AG08395 (cell line): ENCODE results near the gene GNA14.
A peak's percentile ranks its signal among the peaks of the same experiment; 100 is the strongest.
"Not testable (repeated sequence)": the region's sequence is repeated elsewhere in the genome, so short reads cannot be mapped to it uniquely, and the experiment has no call there.

Source experiments
- DNase-seq: peaks from one replicate; pipeline ENCODE4 v3.0.0; 2012; ENCODE audit warnings: mixed read lengths, low spot score

Gene GNA14

DNA sequence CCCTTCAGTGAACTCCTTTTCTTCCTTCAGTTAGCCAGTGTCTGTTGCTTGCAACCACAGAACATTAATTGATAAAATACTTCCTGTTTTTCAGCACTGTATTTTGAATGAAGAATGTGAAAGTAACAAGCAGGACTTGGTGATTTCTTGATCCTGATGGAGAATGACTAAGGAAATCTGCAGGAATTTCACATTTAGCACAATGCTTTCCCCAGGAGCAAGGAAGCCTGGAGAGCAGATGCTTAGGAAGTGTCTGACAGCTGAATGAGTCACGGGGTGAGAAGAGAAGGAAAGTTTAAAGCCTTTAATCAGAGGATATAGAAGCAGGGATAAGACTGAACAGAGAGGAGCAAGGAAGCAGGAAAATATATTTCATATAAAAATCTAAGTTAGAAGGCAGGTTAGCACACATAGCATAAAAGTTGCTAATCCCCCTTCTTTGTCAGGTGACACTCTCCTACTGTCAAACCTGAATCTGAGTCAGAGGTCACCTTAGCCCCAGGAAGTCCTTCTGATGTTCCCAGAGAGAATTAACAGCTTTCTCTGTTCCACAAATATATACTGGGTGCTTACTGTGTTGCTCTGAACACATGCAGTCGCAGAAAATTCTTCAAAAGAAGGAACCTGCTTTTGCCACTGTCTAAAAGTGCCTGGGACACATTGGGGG is 59.7 kb downstream of the GNA14 start:
- peak; percentile 88 for DNase-seq

GRCh38 chr9:77587851-77588250 is 60.3 kb downstream of the GNA14 start:
- DNase-seq = no peak

DNA sequence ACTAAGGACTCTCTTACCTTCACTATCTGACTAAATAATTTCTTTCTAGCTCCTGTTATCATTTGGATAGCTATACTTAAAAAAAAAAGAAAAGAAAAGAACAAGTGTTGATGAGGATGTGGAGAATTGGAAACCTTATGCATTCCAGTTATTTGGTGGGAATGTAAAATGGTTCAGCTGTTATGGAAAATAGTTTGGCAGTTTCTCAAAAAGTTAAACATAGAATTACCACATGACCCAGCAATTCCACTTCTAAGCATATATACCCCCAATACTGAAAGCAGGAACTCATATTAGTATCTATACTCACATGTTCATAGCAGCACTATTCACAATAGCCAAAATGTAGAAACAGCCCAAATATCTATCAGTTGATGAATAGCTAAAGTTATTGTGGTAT is 61.1 kb downstream of the GNA14 start:
- DNase-seq = no peak

DNA sequence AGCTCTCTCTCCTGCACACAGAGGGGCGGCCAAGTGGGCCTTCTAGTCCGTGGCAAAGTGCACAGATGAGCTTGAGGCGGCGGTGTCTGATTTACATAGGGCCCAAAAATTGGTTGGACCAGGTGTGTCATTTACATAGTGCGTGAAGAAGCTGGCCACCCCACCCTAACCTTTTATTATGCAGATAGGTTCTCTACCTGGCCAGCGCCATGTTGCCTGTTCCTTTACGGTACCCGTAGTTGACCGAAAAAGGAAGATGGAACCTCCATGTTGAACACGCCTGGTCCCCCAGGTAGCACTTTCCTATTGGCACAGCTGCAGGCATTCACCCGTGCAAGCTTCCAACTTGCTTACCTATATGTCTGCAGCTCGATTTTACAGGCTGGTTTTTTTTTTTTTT is 61.5 kb downstream of the GNA14 start:
- no peak for DNase-seq

- no peak for DNase-seq
These were observed 62.8 kb downstream of the GNA14 start for GRCh38 chr9:77585335-77585786.

DNA sequence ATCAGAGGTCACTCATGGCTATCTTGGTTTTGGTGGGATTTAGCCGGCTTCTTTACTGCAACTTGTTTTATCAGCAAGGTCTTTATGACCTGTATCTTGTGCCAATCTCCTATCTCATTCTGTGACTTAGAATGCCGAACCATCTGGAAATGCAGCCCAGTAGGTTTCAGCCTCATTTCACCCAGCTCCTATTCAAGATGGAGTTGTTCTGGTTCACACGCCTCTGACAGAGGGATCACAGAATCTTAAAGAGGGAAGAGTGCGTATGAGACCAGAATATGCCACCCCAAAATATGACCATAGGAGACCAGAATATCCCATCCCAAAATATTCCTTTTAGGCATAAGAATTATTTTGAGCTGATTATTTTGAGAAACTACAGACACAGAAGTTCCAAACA is 63.2 kb downstream of the GNA14 start:
- not testable (repeated sequence) for DNase-seq

GRCh38 chr9:77582961-77583576 is 65.1 kb downstream of the GNA14 start:
- no peak for DNase-seq

- DNase-seq = no peak
These were observed 65.6 kb downstream of the GNA14 start for GRCh38 chr9:77582525-77582924.

GRCh38 chr9:77575785-77576184 is 72.3 kb downstream of the GNA14 start:
- peak; percentile 18 for DNase-seq

DNA sequence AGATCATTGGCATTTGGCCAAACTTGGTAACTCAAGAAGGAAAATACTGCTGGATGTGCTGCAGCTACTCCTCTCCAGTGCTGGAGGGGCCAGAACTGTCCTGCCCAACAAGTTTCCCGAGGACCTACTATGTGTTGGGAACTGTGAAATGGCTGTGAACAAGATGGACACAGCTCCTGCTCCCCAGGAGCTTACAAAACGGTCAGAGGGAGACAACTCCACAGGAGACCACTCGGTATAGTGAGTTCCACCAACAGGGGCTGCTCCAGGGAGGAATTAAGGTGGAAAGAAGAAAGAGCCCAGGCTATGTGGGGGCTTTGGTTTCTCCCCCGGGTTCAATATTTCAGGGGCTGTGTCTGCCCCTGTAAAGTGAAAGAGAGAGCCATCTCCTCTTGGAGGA is 78.8 kb downstream of the GNA14 start:
- DNase-seq = no peak

DNA sequence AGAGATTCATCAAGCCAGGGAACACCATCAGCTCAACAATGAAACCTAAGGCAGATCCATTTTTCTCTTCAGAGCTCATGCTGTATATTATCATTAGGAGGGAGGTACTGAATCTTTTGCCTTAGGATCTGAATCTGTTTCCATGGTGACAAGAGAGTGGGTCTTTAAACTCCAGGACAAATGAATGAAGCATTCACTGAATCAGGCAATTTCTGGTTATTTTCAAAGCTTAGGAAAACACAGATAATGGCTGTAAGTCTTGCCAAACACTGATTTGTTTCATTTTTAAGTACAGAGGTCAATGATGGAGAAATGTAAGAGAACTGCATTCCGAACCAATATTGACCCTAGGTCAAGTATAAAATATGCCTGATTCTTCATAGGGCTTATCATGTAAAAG is 84.9 kb downstream of the GNA14 start:
- no peak for DNase-seq

- DNase-seq = no peak
These were observed 85.9 kb downstream of the GNA14 start for GRCh38 chr9:77562019-77562748.

DNA sequence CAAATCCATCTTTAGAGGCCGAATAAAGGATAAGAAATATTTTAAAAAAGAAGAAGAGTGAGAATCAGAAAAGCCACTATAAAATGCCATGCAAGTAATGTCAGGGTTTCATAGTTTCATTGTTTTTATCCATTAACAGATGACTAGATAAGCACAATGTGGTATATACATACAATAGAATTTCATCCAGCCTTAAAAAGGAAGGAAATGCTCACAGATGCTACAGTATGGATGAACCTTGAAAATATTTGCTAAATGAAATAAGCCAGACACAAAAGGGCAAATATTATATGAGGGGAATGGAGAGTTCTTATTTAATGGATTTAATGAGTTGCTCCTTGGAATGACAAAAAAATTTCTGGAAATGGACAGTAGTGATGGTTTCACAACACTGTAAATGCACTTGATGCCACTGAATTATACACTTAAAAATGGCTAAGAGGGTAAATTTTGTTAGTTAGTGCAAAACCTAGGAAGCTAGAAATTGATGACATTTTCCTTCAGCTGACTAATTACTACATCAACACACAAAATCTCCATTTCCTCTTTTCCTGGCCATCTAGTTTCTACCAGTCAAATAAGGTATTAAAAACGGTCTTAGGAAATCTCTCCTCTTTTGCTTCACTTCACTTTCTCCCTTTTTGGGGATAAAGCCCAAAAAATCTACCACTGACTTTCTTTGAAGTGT is 86.6 kb downstream of the GNA14 start:
- DNase-seq = no peak

DNA sequence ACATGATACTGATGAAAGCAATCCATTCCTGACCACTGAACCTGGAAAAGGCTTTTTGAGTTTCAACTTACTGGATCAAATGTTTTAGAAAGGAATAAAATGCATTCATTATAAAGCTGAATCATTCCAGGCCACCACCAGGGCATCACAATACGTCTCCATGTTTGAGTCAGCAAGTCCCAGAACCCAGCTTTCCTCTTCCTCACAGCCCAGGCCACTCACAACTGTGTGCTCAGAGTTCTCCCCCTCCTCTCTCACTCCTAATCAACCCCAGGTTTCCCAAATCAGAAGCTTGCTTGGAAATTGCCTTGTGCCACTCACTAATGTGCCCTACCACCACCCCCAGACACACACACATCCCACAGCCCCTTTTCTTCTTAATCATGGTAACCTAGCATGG is 91.7 kb downstream of the GNA14 start:
- peak; percentile 21 for DNase-seq

DNA sequence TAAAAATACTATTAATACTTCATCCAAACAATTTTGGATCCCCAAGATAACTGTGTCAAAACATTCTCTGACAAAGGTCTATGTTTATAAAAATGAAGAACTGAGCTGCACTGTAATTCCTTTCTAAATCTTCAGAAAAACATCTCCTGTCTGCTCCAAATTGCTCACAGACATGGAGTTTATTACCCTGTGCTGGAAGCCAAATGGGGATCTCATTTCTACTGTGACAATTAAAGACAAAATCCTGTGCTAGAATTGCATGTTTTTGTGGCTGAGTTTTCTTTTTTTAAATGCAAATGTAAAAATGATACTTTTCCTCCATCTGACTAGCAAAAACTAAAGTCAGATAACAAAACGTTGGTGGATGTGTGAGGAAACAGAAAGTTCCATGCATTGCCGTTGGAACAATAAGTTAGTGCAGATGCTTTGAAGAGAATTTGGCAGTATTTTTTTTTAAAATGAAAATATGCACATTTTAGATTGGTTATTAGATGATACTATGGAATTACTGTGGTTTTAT is 93.5 kb downstream of the GNA14 start:
- DNase-seq = no peak

- no peak for DNase-seq
These were observed 100.9 kb downstream of the GNA14 start for GRCh38 chr9:77547106-77547730.

DNA sequence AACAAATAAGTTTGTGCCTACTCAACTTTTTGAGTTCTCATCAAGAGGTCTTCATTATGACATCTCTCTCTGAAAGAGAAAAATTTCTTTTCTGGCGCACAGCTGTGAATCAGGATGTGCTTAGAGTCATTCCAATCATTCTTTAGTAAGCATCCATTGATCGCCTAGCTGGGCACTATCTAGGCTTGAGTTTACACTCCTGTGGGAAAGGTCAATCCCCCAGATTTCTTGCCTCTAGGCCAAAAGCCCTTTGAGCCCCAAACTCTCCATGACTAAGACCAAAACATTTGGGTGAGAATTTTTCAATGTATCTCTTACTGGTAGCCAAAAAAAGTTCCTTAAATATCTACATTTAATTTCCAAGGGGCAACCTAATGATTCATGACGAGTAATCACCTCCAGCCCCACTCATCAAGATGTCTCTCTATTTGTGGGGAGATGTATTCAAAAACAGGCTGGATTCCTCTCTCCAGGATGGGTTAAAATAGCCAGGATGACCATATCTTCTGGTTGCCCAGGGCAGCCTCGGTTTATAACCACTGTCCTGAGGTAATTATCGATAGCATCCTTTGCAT is 101.7 kb downstream of the GNA14 start:
- DNase-seq = no peak

- no peak for DNase-seq
These were observed 103.6 kb downstream of the GNA14 start for GRCh38 chr9:77544546-77544945.

- DNase-seq = no peak
These were observed 104.8 kb downstream of the GNA14 start for GRCh38 chr9:77543131-77543822.

DNA sequence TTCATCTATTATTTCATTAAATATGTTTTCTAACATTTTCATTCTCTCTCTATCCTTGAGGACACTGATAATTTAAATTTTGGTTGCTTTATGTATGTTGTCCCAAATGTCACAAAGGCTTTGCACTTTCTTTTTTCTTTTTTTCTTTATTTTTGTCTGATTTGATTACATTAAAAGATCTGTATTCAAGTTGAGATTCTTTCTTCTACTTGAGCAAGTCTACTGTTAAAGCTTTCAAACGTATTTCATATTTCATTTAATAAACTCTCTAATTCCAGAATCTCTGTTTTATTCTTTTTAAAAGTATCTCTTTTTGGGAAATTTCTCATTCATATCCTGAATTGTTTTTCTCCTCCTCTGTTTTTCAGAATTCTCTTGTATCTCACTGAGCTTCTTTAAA is 106.5 kb downstream of the GNA14 start:
- no peak for DNase-seq

GRCh38 chr9:77541055-77541454 is 107.1 kb downstream of the GNA14 start:
- DNase-seq = no peak
